NCI-H69 (cell line): ENCODE results near the gene RNH1.

ENCODE experiments used
- DNase-seq: peaks from one replicate; lab custom pipeline; 2025; lab: John Stamatoyannopoulos, UW

Gene RNH1

DNA sequence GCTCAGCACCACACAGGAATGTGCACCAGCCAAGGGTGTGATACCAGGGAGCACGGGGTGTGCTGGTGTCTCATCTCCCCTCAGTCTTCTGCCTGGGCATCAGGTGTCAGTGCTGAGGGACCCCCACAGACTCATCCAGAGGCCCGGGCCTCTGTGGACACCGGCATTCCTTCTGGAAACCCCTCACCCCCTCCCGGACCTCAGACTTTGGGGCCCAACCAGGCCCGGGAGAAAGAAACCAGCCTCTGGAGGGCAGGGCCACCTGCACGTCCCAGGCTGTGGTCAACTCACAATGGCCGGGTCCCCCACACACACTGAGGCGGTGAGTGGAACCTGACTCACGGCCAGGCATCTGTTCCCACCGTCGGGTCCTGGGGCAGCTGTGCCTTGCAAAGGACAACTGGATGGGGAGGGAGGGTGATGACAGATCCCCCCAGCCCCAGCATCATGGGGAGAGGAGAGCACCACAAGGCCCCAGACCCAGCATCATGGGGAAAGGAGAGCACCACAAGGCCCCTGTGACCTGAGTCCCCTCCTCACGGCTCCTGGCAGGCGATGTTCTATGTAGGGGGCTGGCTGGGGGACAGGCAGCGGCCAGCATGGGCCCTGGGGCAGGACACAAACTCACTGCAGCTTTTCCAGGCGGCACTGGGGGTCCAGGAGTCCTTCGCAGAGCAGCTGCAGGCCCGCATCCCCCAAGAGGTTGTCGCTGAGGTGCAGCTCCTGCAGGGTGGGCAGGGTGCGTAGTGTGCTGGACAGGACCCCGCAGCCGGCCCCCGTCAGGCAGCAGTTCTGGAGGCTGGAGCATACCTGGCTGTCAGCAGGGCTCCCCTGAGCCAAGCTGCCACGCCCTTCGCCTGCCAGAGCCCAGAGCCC is 7.6 kb downstream of the RNH1 start:
- DNase-seq: no peak

- DNase-seq: no peak
Observed at GRCh38 chr11:498297-499181, 8.5 kb downstream of the RNH1 start.

- no peak for DNase-seq
Observed at GRCh38 chr11:497565-498296, 9.3 kb downstream of the RNH1 start.

DNA sequence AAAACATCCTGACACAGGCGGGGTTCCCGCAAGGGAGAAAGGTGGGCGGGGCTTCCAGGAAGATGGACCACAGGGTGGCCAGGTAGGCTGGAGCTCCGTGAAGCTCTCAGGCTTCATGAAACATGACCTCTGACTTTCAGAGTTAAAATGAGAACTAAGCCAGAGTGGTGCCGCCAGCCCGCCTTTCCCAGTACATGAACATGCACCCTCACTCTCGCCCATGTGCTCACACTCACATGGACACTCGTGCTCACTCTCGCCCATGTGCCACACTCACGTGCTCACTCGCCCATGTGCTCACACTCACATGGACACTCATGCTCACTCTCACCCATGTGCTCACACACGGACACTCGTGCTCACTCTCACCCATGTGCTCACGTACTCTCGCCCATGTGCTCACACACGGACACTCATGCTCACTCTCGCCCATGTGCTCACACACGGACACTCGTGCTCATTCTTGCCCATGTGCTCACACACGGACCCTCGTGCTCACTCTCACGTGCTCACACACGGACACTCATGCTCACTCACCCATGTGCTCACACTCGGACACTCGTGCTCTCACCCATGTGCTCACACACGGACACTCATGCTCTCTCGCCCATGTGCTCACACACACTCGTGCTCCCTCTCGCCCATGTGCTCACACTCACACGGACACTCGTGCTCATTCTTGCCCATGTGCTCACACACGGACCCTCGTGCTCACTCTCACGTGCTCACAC is 10.0 kb downstream of the RNH1 start:
- DNase-seq: peak; percentile 14

- no peak for DNase-seq
Observed at GRCh38 chr11:495537-495931, 11.5 kb downstream of the RNH1 start.

- no peak for DNase-seq
Observed at GRCh38 chr11:494761-495536, 12.1 kb downstream of the RNH1 start.

DNA sequence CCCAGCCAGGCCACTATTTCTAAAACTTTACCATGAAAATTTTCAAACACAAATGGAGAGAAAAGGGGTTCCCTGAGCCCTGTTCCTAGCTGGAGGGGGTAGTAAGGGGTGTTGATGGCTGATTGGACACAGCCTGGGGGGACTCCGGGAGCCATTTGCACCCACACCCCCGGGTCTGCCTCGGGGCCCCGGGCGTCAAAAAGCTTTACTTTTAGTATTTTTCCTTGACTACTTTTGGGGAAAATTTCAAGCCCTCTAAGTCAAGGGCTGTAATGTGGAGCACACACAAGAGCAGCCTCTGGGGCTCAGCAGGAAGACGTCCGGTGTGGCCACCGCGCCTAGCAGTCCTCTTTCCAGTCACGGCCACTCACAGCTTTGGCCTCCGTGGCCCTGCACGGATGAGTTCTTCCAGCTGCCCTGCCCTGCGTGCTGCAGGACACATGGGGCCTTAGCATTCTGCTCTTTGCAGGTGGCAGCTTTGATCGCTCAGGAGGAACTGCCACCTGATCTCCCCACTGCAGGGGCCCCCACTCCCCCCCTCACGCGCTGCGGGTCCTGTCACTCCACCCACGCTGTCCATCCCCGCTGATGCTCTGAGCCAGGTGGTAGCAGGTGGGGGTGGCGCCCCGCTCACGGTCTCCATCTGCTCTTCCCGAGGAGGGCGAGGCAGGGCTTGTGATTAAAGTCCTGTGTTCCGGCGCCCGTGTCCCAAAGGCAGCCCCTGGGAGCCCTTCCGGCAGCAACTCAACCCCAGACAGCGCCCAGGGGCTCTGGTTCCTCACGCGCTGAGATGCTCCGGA is 14.4 kb downstream of the RNH1 start:
- peak; percentile 69 for DNase-seq

DNA sequence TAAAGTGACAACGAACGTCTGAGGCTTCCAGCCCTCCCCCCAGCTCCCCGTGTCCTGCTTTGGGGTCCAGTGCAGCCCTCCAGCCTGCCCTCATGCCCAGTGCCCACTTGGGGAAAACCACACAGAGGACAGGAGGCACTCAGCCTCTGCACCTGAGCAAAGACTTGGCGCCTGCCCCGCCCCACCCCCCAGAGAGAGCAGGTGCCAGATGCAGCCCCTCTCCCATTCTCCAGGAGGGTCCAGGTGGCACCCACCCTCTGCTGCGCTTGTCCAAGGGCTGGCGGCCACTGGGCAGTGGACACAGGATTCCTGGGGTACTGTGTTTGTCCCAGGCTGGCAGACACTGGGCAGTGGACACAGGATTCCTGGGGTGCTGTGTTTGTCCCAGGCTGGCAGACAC is 15.7 kb downstream of the RNH1 start:
- no peak for DNase-seq

GRCh38 chr11:490930-491260 is 16.1 kb downstream of the RNH1 start:
- no peak for DNase-seq

GRCh38 chr11:490186-490929 is 16.7 kb downstream of the RNH1 start:
- DNase-seq: no peak

GRCh38 chr11:489610-490185 is 17.3 kb downstream of the RNH1 start:
- DNase-seq: no peak

GRCh38 chr11:488992-489391 is 18.1 kb downstream of the RNH1 start:
- DNase-seq: no peak

DNA sequence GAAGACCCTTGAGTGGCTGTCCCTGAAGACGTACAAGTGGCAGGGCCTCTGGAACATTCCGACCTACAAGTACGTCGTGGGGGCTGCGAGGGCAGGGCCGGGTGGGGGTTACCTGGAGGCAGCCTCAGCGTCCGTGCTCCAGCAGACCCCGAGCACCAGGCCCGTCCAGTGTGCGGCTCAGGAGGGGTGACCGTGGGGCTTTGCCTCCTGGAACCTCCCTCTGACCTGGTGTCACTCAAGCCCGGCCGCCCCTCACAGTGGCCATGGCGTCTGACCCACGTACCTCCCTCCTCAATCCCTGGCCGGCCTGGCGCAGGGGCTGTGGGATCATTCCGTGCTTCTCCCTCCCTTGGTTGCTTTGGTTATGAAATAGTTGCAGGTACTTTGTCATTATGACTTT is 18.5 kb downstream of the RNH1 start:
- DNase-seq: no peak

- DNase-seq: no peak
Observed at GRCh38 chr11:488062-488461, 19.0 kb downstream of the RNH1 start.

DNA sequence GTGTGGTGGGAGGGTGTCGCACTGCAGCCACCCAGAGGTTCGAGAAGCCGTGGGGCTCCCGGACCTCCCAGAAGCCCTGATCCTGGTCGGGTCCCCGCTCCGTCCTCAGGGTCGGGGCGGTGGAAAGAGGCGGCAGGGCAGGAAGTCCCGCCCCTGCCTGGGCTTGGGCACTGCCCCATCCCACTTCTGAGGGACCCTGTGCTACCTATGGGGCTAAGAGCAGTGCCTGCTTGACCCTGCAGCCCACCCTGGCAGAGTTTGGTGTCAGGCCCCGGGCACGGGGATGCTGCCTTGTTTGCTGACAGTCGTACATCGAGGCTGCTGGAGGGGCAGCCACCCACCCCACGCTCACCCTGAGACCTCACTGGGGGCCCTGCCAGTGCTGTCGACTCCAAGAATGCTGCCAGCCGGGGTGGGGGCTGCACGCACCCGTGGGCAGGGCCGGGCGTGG is 19.4 kb downstream of the RNH1 start:
- DNase-seq: no peak

- no peak for DNase-seq
Observed at GRCh38 chr11:486189-486588, 20.9 kb downstream of the RNH1 start.

GRCh38 chr11:484616-485015 is 22.4 kb downstream of the RNH1 start:
- no peak for DNase-seq

DNA sequence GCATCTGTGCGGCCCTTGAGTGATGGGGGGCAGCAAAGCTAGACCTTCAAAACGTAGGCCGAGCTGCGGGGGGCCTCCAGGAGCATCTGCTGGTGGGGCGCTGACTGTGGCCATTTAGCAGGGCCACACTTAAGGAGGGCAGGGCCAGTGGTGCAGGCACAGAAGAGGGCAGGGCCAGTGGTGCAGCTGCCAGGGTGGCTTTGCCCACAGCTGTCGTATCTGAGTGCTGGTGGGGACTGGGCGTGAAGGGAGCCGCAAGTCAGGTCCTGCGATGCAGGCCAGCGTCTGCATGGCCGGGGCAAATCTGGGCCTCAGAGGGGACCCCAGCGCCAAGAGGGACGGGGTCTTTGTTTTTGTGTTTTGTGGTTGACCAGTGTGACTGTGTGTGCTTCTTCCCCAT is 27.7 kb downstream of the RNH1 start:
- DNase-seq: no peak
